Subcutaneous adipose tissue (tissue), 4 donors: ENCODE results near the gene ABHD16A. TPM values are rescaled to one million over a fixed set of nuclear protein-coding genes. Genes with fewer than 3 reads are reported as not detected.

Experiments
- CTCF ChIP-seq: fragments of 450-650 bp; IDR thresholded peaks from one replicate; pipeline ENCODE4 v1.5.1; 2016; ENCODE audit warnings: low read depth, mild to moderate bottlenecking, control low read depth, antibody characterized with exemption, moderate library complexity
- total RNA-seq, 4 donors: library from RNA; depleted of rRNA; stranded (reverse); fragments of >200 nt; gene quantifications; one replicate each; pipeline ENCODE4 v1.1.0, GENCODE V29; 2016

ABHD16A gene
- total RNA-seq, 4 donors from 2014 or later: 29.2 to 45.1 (median 35.6) TPM

GRCh38 chr6:31740397-31741223 lies 37.5 kb upstream of the ABHD16A start:
- no peak for TF ChIP-seq CTCF

DNA sequence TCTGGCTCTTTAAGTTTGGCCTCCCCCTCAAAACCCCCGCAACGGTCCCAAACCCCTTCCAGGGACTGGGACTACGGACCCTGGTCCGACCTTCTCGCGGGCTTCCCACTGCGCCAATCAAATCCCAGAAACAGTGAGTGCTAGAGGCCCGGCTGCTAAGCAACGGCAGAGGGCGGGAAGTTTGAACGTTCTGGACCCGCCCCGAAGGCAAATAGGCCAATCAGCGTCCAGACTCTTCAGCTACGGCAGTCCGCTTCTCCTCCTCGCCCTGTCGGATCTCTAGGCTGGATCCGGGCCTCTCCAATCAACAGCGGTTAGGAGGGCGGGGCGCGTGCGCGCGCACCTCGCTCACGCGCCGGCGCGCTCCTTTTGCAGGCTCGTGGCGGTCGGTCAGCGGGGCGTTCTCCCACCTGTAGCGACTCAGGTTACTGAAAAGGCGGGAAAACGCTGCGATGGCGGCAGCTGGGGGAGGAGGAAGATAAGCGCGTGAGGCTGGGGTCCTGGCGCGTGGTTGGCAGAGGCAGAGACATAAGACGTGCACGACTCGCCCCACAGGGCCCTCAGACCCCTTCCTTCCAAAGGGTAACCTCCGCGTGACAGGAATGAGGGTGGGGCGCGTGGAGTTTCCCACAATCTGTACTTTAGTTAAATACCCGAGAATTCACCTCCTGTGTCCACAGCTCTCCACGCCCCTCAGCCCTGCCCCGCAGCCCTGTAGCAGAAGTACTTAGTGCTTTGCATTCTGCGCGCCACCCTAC lies 36.7 kb upstream of the ABHD16A start, which contains the start of gene MSH5:
MSH5 (plus strand) TSS at position 367 of the 758 bp plus-strand sequence. CDS start 462 bp downstream, outside the sequence.
- no peak for TF ChIP-seq CTCF

DNA sequence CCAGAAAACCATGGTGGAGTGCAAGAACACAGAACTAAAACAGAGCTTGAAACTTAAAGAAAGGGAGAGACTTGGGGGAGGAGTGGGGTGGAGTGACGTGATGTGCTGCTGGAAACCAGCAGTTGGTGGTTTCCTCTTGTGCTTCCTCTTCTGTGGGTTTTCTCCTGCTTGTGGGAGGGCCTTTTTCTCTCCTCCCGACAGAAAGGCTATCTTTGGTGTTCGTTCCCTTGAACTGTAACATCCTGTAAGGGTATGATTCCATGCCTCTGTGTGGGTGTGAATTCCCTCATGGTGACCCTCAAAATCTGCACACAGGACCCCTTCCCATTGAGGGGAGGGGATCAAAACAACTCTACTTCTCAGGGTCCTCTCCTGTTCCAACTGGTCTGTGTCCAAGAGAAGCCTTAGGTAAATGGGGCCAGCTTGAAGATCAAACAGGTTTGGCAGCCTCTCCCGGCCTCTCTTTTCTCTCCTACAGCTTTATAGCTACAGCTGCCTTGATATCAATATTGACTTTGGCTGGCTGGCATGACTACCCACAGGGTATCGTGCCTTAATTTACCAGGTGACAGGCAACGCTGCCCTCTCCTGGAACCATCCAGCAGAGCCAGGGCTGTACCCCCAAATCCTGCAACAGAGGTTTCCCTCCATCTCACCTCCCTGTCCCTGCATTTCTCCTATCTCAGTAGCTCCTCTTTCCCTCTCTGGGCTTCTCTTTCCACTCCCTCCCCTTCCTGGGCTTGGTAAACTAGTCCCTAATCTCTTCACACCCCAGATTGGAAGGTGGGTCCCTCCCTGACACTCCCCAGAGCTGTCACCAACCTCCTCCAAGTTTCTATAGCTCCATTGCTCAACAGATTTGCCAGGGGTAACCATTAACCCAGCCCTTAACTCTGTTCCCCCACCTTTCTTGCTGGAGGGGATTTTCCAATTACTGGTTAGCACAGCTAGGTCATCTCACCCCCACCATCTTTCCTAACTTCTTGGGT lies 35.2 kb upstream of the ABHD16A start:
- no peak for TF ChIP-seq CTCF

GRCh38 chr6:31737315-31737990 lies 34.3 kb upstream of the ABHD16A start:
- no peak for TF ChIP-seq CTCF

- TF ChIP-seq CTCF: no peak
Observed at GRCh38 chr6:31736768-31737314, 33.7 kb upstream of the ABHD16A start.

- no peak for TF ChIP-seq CTCF
Observed at GRCh38 chr6:31736021-31736767, 33.1 kb upstream of the ABHD16A start, which contains the start of gene CLIC1. Gene CLIC1 (minus strand): TSS chr6:31736530. CDS start chr6:31736300, 230 bp downstream.
